Endothelial cell of umbilical vein (primary cell): ENCODE data around the gene CD163L1. TPM values are rescaled to one million over a fixed set of nuclear protein-coding genes. Genes with fewer than 3 reads are reported as not detected.

Source experiments
- BruUV-seq: library from RNA; stranded (reverse); fragments of 400-500 nt; replicated peaks from 2 replicates; lab custom pipeline; 2021; lab: Mats Ljungman, UMichigan
- CTCF ChIA-PET: fragments of 300-600, 350-600 bp; sonication (Branson Sonifier 250); formaldehyde crosslinking; loops from one replicate; lab custom pipeline; 2021; ENCODE audit warnings: antibody characterized with exemption, inconsistent platforms; lab: Charles Lee
- POLR2A ChIA-PET: fragments of 300-600, 350-600 bp; sonication (Branson Sonifier 250); formaldehyde crosslinking; loops from one replicate; lab custom pipeline; 2021; ENCODE audit warnings: antibody characterized with exemption, inconsistent platforms; lab: Charles Lee
- DNase-seq: peaks from one replicate; pipeline ENCODE4 v3.0.0-alpha.2; 2011; ENCODE audit warnings: low read depth, low spot score
- FAIRE-seq: peaks from 2 replicates; lab custom pipeline; 2011; peaks lifted over from hg19 to GRCh38; lab: Jason Lieb, UNC
- H2AFZ ChIP-seq: 2 replicates; pipeline ENCODE4 v1.6.0; 2012; ENCODE audit warnings: low read depth, low read length, control low read depth, inconsistent platforms
- H3K27ac ChIP-seq: 2 replicates; pipeline ENCODE4 v1.5.1; 2011; ENCODE audit warnings: low read depth, mild to moderate bottlenecking, control low read depth, low read length, moderate library complexity; ENCODE audit not compliant: insufficient read depth
- H3K27me3 ChIP-seq, 2 experiments: 2 replicates each; pipeline versions ENCODE4 v1.6.0 to v1.6.1; 2011; ENCODE audit warnings: low read length in 2 of 2, mixed read lengths in 1 of 2; ENCODE audit not compliant: control insufficient read depth in 2 of 2, insufficient read depth in 2 of 2
- H3K36me3 ChIP-seq, 2 experiments: 2 replicates in 1 of 2; 3 replicates in 1 of 2; pipeline ENCODE4 v1.5.1; 2011; ENCODE audit warnings: low read length in 2 of 2, mild to moderate bottlenecking in 1 of 2, moderate library complexity in 1 of 2; ENCODE audit not compliant: control insufficient read depth in 2 of 2, insufficient read depth in 2 of 2; ENCODE audit errors: extremely low read depth in 1 of 2
- H3K4me1 ChIP-seq: 3 replicates; pipeline ENCODE4 v1.5.1; 2011; ENCODE audit warnings: mild to moderate bottlenecking, low read length; ENCODE audit not compliant: control insufficient read depth, insufficient read depth; ENCODE audit errors: extremely low read depth
- H3K4me2 ChIP-seq: 2 replicates; pipeline ENCODE4 v1.6.1; 2011; ENCODE audit warnings: low read length, control low read depth, mixed read lengths; ENCODE audit not compliant: insufficient read depth
- H3K4me3 ChIP-seq, 3 experiments: fragments of 200-600 bp in 1 of 3; sonication (generic), shearing (Covaris generic) in 1 of 3; replicated peaks in 1 of 3; 2 replicates each; pipeline ENCODE4 v1.5.1; 2011 to 2016; ENCODE audit warnings: control low read depth in 3 of 3, low read length in 3 of 3, mild to moderate bottlenecking in 2 of 3, inconsistent platforms in 1 of 3, low read depth in 1 of 3, moderate library complexity in 1 of 3; ENCODE audit not compliant: insufficient read depth in 1 of 3
- H3K79me2 ChIP-seq: 2 replicates; pipeline ENCODE4 v1.6.0; 2012; ENCODE audit warnings: low read length, inconsistent platforms; ENCODE audit not compliant: control insufficient read depth, insufficient read depth
- H3K9ac ChIP-seq: replicated peaks from 2 replicates; pipeline ENCODE3; 2011; ENCODE audit warnings: low read length, control low read depth; ENCODE audit not compliant: insufficient read depth; ENCODE audit errors: extremely low read depth
- H3K9me1 ChIP-seq: replicated peaks from 3 replicates; pipeline ENCODE4 v1.6.0; 2011; ENCODE audit warnings: mild to moderate bottlenecking, low read length; ENCODE audit not compliant: control insufficient read depth, insufficient read depth; ENCODE audit errors: extremely low read depth
- H3K9me3 ChIP-seq: replicated peaks from 2 replicates; pipeline ENCODE4 v1.5.1; 2012; ENCODE audit warnings: low read length, inconsistent platforms; ENCODE audit not compliant: control insufficient read depth, insufficient read depth
- H4K20me1 ChIP-seq: replicated peaks from 2 replicates; pipeline ENCODE3; 2011; ENCODE audit warnings: mild to moderate bottlenecking, low read length; ENCODE audit not compliant: control insufficient read depth, insufficient read depth; ENCODE audit errors: extremely low read depth
- EZH2 ChIP-seq: IDR thresholded peaks from 2 replicates; pipeline ENCODE4 v1.6.1; 2012; ENCODE audit warnings: borderline replicate concordance, low read depth, mild to moderate bottlenecking, moderate library complexity, low read length, inconsistent platforms; ENCODE audit not compliant: severe bottlenecking
- FOS ChIP-seq: IDR thresholded peaks from 2 replicates; pipeline ENCODE4 v1.6.1; 2011; ENCODE audit warnings: mild to moderate bottlenecking, low read length, moderate library complexity, borderline replicate concordance; ENCODE audit not compliant: insufficient read depth
- GATA2 ChIP-seq: IDR thresholded peaks from 2 replicates; pipeline ENCODE4 v1.7.0; 2011; ENCODE audit warnings: low read depth, mild to moderate bottlenecking, moderate library complexity, mixed read lengths, low read length; ENCODE audit not compliant: insufficient read length, insufficient read depth
- JUN ChIP-seq: IDR thresholded peaks from 2 replicates; pipeline ENCODE4 v1.6.1; 2011; ENCODE audit warnings: borderline replicate concordance, low read depth; ENCODE audit not compliant: insufficient read length, insufficient read depth
- MAX ChIP-seq: IDR thresholded peaks from 2 replicates; pipeline ENCODE4 v1.6.1; 2011; ENCODE audit not compliant: insufficient read depth, insufficient read length
- MYC ChIP-seq: IDR thresholded peaks from one replicate; pipeline ENCODE4 v1.6.1; 2011; ENCODE audit warnings: mild to moderate bottlenecking, low read depth, low read length
- POLR2A ChIP-seq: IDR thresholded peaks from 2 replicates; pipeline ENCODE4 v1.6.1; 2012; ENCODE audit warnings: low read depth, mild to moderate bottlenecking, control low read depth, low read length
- POLR2AphosphoS5 ChIP-seq: IDR thresholded peaks from 2 replicates; pipeline ENCODE4 v1.6.1; 2012; ENCODE audit warnings: low read depth, mild to moderate bottlenecking, control low read depth, low read length, moderate library complexity; ENCODE audit not compliant: insufficient read depth
- dilution Hi-C: fragments of 300-500 bp; cut with MboI; formaldehyde crosslinking; loops from one replicate; pipeline ENCODE4 v1.15.0; 2019; ENCODE audit warnings: low sequenced_read_pairs; ENCODE audit not compliant: extremely low pct_ligation_motif_present
- intact Hi-C: fragments of 100-400 bp; cut with micrococcal nuclease; formaldehyde crosslinking; loops from one replicate; pipeline ENCODE4 v1.10.0; 2022
- polyA plus RNA-seq, 4 experiments: library from polyadenylated mRNA; depleted of rRNA in 3 of 4; stranded (reverse) in 3 of 4; unstranded in 1 of 4; fragments of >200 nt; gene quantifications; 2 replicates each; pipeline versions ENCODE4 v1.2.1 to v1.2.3, GENCODE V29; 2011 to 2012; ENCODE audit warnings: missing spikeins in 1 of 4
- total RNA-seq: library from RNA; stranded (reverse); gene quantifications from 2 replicates; pipeline ENCODE4 v1.2.3, GENCODE V29; 2021
- TF ChIP-seq, protein P1 (sequence below), 2 donors: IDR thresholded peaks; 1 replicate in 1 of 2; 2 replicates in 1 of 2; pipeline ENCODE4 v1.5.1; 2011; ENCODE audit warnings: low read length in 2 of 2, mild to moderate bottlenecking in 2 of 2, moderate library complexity in 2 of 2, control low read depth in 1 of 2, inconsistent platforms in 1 of 2, low read depth in 1 of 2; ENCODE audit not compliant: insufficient read depth in 1 of 2; ENCODE audit errors: extremely low read depth in 1 of 2

The CD163L1 gene
- total and polyA plus RNA-seq, 2 donors (not counting 3 experiments of a cell fraction or from before 2014, with no cell fraction given) = 2.8 to 7.5 TPM

DNA sequence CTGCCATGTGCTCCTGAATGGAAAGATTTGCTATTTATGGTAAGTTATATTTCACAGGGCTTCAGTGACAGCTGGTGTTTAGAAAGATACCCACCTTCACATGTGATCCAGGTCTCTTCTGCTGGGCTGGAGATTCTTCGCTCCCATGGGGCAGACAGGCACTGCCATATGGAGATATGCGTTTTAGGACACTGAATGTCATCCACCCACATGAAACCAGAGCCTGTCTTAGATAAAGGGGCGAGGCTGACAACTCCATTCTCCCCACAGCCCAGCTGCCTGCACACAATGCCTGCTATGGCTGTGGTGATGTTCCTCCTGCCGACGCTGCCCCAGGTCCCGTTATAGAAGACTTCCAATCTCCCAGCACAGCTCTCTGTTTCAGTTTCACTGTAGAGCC is 70.7 kb downstream of the CD163L1 start:
- CTCF ChIA-PET = interaction anchor here (0.6 to 1.6 kb wide), 9 partner anchors 14 to 264 kb away, joined by 3 to 5 read pairs (median 3); no protein-coding TSS in a partner anchor
- no peak for DNase-seq
- Histone ChIP-seq H3K27me3 (no peaks in the 10 kb centered on the region), H3K9ac (no peak overlapping the region), H3K9me3 (no peaks in the 10 kb centered on the region), H4K20me1 (no peaks in the 10 kb centered on the region), H3K79me2 (no peaks in the 10 kb centered on the region), H2AFZ (no peak overlapping the region), H3K4me1 (peaks cover 3% of the 10 kb centered on the region), H3K4me2 (no peak overlapping the region), H3K27ac (no peak overlapping the region), H3K36me3 (no peaks in the 10 kb centered on the region), H3K9me1 (no peaks in the 10 kb centered on the region), H3K4me3 (no peak overlapping the region)
- TF ChIP-seq GATA2 = no peak
- TF ChIP-seq FOS = no peak
- TF ChIP-seq JUN = no peak
- no peak for TF ChIP-seq POLR2AphosphoS5
- TF ChIP-seq MAX = no peak
- TF ChIP-seq POLR2A = no peak
- no peak for TF ChIP-seq MYC
- TF ChIP-seq, protein P1, sequence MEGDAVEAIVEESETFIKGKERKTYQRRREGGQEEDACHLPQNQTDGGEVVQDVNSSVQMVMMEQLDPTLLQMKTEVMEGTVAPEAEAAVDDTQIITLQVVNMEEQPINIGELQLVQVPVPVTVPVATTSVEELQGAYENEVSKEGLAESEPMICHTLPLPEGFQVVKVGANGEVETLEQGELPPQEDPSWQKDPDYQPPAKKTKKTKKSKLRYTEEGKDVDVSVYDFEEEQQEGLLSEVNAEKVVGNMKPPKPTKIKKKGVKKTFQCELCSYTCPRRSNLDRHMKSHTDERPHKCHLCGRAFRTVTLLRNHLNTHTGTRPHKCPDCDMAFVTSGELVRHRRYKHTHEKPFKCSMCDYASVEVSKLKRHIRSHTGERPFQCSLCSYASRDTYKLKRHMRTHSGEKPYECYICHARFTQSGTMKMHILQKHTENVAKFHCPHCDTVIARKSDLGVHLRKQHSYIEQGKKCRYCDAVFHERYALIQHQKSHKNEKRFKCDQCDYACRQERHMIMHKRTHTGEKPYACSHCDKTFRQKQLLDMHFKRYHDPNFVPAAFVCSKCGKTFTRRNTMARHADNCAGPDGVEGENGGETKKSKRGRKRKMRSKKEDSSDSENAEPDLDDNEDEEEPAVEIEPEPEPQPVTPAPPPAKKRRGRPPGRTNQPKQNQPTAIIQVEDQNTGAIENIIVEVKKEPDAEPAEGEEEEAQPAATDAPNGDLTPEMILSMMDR (IDR thresholded peaks at IDR 0.05; ENCODE audit: extremely low read depth in 1 of 2, insufficient read depth in 1 of 2, low read depth in 1 of 2, low read length in 2 of 2) = no peak
- no peak for TF ChIP-seq EZH2
- POLR2A ChIA-PET = no interaction called here
- no peak for FAIRE-seq
- dilution Hi-C loops (no loop called here), intact Hi-C loops (no loop called here)
- BruUV-seq = no TSS peak
